Measurements from ENCODE around the gene ALAS2.
A peak's percentile ranks its signal among the peaks of the same experiment; 100 is the strongest.
"Not testable (repeated sequence)": the region's sequence is repeated elsewhere in the genome, so short reads cannot be mapped to it uniquely, and the experiment has no call there.

ALAS2 gene, protein sequence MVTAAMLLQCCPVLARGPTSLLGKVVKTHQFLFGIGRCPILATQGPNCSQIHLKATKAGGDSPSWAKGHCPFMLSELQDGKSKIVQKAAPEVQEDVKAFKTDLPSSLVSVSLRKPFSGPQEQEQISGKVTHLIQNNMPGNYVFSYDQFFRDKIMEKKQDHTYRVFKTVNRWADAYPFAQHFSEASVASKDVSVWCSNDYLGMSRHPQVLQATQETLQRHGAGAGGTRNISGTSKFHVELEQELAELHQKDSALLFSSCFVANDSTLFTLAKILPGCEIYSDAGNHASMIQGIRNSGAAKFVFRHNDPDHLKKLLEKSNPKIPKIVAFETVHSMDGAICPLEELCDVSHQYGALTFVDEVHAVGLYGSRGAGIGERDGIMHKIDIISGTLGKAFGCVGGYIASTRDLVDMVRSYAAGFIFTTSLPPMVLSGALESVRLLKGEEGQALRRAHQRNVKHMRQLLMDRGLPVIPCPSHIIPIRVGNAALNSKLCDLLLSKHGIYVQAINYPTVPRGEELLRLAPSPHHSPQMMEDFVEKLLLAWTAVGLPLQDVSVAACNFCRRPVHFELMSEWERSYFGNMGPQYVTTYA

DNA sequence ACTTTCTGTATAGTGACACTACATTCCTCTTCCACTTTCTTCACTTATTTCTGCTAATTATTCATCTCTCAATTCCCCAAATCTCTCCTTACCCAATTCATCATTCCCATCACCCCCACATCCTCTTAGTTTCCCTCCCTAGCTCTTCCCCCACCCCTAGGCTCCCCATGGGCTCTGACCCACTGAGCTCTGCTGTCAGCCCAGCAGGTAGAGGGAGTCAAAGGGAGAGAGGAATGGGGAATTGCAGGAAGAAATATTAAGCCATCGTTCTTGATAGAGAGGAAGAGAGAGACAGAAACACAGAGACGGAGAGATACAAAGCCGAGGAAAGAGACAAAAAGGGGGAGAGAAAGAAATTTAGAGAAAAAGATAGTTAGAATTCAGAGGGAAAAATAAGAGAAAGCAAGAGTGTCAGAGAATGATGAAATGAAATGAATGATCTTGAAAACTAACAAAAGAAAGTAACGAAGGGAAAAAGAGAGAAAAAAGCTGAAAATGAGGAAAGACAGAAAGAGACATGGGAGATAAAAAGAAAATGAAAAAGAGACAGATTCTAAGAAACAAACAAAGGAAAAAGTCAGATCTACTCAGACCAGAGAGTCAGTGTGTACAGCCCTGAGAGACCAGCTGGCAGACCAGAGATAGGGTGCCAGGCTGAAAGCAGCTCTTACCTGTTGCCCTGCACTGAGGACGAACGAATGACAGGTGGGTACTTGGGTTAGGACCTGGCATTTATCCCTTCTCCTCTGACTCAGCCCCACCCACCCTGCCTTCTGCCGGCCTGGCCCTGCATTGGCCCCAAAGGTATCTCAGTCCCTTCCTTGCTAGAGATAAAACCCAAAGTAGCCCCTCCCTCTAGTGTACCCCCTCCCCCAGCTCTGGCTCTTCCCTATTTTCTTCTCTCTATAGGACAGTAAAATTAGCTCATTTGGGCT, at the start of gene ALAS2:
TSS of gene ALAS2 (minus strand) at position 707 of the 935 bp plus-strand sequence. CDS start 4,977 bp downstream, outside the sequence.
- DNase-seq (ENCODE audit: low spot score), result no peak

DNA sequence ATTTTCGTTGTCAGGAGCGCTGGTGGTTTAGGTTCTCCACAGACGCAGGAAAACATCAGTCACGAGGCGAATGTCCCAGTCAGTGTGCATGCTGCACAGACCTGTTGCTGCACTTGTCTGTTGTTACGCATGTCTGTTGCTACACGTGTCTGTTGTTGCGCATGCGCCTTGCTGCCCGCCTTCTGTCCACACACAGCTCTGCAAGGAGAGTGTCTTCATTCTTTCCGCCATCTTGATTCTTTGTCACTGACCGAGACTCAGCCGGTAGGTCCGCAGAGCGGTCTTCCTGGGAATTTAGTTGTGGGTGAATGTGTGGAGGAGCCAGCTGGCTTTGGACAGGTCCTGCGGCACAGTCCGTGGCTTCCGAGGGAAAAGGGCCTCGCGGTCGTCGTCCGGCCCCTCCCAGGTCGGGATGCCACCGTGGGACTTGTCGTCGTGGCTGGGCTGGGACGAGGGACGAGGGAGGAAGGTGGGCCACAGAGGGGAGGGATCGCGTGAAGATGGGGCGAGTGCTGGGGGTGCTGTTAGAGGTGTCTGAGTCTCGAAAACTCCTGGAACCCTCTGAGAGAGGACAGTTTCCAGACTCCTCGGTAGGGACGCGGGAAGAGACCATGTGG, 44.2 kb upstream of the ALAS2 start, which contains the start of gene PAGE2B:
TSS of gene PAGE2B (plus strand) at position 180 of the 617 bp plus-strand sequence. CDS start 1,012 bp downstream, outside the sequence.
- DNase-seq (ENCODE audit: low spot score), result no peak

DNA sequence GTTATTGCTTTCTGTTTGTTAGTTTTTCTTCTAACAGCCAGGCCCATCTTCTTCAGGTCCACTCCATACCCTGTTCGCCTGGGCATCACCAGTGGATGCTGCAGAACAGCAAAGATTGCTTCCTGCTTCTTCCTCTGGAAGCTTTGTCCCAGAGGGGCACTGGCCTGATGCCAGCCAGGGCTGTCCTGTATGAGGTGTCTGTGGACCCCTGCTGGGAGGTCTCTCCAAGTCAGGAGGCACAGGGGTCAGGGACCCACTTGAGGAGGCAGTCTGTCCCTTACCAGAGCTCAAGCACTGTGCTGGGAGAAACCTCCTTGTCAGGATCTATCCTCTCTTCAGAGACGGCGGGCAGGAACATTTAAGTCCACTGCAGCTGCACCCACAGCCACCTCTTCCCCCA, 41.5 kb upstream of the ALAS2 start:
- DNase-seq (ENCODE audit: low spot score), result no peak

DNA sequence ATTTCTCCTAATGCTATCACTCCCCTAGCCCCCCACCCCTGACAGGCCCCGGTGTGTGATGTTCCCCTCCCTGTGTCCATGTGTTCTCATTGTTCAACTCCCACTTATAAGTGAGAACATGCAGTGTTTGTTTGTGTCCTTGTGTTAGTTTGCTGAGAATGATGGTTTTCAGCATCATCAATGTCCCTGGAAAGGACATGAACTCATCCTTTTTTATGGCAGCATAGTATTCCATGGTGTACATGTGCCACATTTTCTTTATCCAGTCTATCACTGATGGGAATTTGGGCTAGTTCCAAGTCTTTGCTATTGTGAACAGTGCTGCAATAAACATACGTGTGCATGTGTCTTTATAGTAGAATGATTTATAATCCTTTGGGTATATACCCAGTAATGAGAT, 36.4 kb upstream of the ALAS2 start:
- not testable (repeated sequence) for DNase-seq (ENCODE audit: low spot score)

DNA sequence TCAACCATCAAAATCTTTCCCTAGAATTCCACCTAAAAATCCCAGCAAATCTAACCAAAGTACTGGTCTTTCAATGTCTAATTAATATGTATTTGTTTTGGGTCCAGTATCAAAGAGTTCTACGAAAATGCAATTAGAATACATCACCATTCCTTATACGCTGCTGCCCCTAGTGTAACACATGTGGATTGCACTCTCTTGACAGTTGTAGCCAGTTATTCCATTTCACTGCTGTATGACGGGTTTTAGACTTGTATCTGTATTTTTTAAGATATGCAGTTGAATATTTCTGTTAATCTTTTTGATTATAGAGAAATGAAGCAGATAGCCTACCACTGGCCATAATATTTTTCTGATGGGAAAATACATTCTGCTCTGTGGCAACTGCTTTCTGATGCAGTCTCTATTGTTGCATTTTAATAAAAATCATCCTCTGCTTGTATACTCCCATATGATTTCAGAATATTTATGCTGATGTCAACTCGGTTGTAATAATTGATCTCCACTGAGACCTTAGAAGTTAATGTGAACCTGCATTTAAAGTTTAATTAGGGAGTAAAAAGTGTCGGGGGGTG, 27.0 kb upstream of the ALAS2 start:
- peak; percentile 51 for DNase-seq (ENCODE audit: low spot score)

DNA sequence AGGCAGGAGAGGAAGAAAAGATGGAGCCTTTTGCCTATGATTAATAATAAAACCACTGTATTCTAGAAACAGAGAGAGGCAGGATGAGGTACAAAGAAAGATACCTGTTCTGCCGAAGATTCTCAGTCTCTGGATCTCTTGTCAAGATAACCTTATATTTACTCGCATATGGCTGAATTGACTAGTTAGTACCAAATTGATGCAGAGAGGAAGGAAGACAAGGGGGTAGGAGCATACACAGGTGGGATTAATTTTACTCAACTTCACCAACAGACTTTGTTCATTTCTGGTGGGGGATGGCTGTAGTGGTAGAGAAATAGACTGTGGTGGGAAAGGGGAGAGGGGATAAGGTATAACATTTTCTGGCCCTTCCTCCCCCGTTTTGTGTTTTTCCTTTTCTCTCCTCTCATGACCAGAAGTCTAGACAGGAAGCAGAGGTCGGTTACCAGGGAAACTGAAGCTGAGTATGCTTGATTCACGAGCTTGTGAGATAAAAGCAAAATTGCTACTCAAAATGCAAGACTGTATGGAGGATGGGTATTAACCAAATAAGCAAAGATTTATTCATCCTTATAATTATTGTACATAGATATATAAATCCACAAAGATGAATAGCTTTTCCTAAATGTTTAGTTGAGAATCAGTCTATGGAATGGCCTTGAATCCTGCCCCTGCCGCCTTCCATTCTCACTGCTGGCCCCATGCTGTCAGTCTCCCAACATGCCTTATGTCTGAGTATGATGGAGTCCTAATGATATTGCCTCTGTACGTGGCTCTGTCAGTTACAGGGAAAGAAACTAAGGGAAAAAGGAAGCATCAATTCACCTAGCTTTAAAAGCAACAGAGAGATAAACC, 26.3 kb upstream of the ALAS2 start:
- DNase-seq (ENCODE audit: low spot score), result peak; percentile 1

DNA sequence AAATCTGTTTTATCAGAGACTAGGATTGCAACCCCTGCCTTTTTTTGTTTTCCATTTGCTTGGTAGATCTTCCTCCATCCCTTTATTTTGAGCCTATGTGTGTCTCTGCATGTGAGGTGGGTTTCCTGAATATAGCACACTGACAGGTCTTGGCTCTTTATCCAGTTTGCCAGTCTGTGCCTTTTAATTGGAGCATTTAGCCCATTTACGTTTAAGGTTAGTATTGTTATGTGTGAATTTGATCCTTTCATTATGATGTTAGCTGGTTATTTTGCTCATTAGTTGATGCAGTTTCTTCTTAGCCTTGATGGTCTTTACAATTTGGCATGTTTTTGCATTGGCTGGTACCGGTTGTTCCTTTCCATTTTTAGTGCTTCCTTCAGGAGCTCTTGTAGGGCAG, 19.8 kb upstream of the ALAS2 start:
- not testable (repeated sequence) for DNase-seq (ENCODE audit: low spot score)

DNA sequence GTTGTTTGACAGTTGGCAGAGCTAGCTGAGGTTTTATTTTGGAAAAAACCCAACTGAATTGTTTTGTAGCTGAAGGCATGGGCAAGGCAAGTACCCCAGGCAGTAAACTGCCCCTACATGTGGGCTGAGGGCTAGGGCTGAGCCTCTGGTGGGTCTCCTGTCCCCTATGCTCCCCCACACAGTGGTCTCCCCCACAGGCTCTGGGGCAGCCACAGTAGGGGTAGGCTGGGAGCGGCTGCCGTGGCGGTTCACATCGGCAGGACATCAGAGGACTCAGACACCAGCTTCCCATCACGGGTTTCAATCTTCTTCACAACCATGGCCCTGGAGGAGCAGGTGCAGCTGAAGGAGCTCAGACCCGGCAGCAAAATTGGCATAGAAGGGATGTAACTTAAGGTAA, 10.7 kb upstream of the ALAS2 start:
- DNase-seq (ENCODE audit: low spot score), result no peak

DNA sequence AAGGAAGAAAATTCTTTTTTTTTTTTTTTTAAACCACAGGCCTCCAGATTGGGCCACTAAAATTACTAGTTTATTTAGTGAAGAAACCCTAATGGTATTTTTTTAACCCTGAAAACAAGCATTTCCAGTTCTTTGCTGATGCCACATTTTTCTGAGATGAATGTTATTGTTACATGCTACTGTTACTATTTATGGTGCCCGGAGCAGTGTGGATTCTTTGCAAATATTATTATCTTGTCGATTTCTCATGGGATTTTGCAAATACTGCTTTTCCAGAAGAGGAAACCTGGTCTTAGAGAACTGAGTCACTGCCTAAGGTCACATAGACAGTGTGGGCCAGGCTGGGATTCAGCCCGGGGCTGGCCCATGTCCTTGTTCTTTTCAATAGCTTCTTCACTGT, 8.7 kb upstream of the ALAS2 start:
- DNase-seq (ENCODE audit: low spot score), result no peak

DNA sequence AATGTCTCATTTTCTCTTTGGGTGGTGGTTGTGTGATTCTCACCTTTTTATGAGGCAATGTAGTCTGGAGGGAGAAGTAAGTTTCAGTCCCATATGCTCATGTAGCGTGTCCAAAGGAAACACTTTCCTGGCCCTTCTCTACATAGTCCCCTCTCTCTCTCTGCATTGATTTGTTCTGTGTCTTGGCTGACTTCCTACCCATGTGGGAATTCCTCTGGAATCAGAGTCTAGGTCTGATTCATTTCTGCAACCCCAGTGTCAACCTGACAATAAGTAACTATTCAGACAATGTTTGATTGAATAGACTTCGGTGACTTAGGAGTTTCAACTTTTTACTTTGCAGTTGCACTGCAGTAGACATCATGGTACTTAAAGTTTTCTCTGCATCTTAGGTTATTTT, 2.7 kb upstream of the ALAS2 start:
- DNase-seq (ENCODE audit: low spot score), result no peak

DNA sequence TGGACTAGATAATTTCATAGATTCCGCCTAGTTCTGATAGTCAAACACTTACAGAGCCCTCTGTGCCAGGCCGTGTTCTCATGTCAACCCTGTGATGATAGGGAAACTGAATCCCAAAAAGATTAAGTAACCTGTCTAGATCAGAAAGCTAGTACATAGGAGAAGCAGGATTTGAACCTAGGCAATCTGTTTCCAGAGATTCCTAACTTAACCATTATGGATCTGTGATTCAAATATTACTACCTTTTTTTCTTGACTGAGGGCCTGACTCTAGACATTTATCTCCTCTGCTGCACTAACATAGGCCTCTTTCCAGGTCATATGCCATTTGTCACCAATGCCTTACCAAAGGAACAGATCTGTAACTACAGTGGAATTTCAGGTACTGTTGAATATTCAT, 1.5 kb downstream of the ALAS2 start:
- no peak for DNase-seq (ENCODE audit: low spot score)

DNA sequence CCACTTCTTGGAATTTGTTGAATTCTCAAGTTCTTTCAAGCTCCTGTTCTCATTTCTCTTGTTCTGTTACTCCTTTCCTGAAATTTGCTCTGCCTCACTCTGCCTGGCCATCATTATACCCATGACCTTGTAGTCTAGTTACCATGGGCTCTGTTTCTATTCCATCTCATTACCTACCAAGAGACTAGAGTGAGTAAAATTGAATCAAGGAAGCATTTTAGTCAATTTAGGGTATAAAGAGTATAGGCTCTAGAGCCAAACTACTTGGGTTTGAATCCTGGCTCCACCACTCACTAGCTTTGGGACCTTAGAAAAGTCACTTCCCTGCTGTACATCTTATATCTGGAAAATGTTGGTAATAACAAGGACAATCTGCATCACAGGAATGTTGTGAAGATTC, 2.2 kb downstream of the ALAS2 start:
- DNase-seq (ENCODE audit: low spot score), result no peak

DNA sequence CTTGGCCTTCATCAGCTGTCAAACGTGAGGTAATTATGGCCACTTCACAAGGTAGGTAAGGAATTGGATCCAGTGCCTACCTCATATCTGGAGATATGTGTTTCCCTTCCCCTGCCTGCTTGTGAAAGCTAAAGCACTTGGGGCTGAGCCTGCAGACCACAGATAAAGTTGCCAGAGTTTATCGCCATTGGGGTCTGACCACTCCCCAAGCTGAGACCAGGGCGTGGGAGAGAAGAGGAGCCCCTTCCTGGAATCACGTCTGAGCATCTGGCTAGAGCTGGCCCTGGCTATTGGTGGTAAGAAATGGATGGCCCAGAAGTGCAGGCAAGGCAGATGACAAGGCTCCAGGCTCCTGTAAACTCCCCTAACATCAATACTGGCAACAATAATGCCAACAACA, 2.7 kb downstream of the ALAS2 start:
- DNase-seq (ENCODE audit: low spot score), result no peak

DNA sequence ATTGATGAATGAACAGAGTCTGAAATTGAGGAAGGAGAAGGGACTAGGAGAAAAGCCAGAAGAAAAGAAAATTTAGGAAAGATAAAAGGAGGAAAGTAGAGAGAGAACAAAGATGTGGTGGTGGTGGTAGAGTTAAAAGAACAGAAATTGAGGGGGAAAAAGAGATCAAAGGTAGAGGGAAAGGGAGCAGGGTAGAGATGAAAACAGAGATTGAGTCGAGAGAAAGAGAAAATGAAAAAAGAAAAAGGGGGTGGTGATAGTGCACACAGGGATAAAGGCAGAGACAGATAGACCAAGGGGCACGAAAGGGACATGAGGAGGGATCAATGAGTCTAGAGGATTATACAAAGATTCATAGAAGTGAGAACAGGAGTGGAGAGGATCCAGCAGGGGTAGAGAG, 3.9 kb downstream of the ALAS2 start:
- DNase-seq (ENCODE audit: low spot score), result no peak

DNA sequence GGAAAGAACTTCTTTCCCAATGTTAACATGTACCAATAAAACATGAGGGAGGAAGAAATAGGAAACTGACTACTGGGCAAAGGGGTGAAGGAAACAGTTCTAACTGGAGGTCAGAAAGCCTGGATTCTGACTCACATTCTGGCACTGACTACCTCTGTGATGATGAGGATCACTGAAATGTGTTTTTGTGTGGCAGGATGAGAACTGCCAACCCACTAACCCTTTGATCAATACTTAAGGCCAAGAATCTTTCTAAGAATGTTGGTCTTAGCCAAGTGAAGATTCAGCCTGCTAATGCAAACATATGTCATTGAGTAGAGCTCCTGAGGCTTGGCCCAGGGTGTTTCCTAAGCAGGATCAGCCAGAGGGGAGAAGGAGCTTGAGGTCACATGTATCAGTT, 4.6 kb downstream of the ALAS2 start:
- no peak for DNase-seq (ENCODE audit: low spot score)

DNA sequence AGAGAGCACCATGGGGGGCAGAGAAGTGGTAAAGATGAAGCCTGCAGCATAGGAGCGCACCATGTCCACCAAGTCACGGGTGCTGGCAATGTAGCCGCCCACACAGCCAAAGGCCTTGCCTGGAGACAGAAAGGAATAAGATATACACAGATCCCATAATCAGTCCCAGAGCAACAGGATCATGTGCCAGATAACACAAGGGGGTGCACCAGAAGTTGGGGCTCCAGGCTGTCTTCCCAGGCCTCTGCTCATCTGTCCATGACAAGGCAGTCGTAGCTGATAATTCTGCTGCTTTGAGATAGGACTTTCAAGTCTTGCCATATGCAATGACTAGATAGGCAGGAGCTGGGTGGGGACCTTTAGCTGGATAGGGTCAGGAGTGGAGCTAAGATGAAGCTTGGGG, 15.9 kb downstream of the ALAS2 start:
- no peak for DNase-seq (ENCODE audit: low spot score)

DNA sequence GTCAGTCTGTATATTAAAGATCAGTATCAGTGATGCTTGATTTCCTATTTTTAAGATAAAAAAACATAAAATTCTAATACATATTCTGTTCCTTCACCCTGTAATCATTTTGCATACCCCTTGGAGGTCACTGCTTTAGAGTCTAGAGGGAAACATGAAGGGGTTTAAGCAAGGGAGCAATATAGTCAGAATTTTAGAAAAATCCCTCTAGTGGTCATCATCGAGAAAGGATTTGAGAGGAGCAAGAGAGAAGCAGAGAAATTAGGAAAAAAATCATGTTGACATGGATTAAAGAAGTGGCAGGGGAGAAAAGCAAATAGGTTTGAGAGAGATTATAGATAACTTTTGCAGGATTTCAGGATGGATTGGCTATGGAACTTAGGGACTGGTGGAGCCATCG, 19.5 kb downstream of the ALAS2 start:
- peak; percentile 26 for DNase-seq (ENCODE audit: low spot score)

DNA sequence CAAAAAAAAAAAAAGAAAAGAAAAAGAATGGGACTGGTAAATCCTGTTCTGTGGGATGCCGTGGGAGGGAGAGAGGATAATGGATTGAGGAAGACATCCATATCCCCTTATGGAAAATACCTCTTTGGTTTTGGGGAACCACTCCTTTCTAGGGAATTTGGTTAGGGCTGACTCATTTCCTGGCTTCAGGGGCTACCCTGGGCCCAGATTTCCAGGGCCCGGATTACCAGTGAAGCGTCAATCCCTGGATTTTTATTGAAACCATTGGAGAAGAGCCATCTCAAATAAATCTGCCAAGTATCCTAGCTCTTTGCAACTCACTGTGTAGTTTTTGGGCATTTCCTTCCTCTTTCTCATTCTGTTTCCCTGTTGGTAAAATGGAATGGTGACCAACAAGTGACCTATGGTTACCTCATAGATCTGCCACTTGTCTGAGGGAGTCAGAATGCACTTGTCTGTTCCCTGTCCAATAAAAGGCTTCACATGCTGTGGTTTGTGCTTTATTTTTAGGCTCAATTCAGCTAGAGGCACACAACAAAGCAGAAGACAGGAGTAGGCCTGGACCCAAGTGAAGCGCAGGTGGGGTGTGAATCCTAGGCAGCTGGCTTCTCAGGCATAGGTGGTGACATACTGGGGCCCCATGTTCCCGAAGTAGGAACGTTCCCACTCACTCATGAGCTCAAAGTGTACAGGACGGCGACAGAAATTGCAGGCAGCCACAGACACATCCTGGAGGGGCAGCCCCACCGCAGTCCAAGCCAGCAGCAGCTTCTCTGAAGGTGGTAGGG, 22.0 kb downstream of the ALAS2 start:
- DNase-seq (ENCODE audit: low spot score), result no peak

DNA sequence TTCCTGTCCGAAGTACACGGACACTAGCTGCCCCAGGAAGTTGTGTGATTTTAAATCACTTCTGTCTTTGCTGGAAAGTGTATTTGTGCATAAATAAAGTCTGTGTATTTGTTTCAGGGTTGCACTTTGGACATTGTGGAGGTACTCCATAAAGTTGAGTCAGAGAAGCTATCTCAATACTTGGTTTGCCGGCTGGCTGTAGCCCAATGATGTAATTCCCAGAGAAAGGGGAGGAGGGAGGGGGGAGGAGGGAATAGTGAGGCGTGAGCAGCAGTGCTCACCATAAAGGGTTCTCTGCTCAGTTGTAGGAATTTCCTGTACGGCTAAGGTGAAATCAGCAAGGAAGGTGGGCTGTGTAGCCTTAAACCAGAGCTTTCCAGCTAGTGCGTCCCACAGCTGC, 23.1 kb downstream of the ALAS2 start:
- DNase-seq (ENCODE audit: low spot score), result no peak
